DOHH2 (cell line): ENCODE data around the gene SPAG16.

Experiments
- H3F3A ChIP-seq: fragments of 200-600 bp; sonication (generic), shearing (Covaris generic); 2 replicates; pipeline ENCODE4 v1.6.0; 2016; ENCODE audit warnings: antibody characterized with exemption, mild to moderate bottlenecking; ENCODE audit not compliant: control insufficient read depth, insufficient read depth
- H3K27ac ChIP-seq: fragments of 200-600 bp; sonication (generic); 2 replicates; pipeline ENCODE4 v1.5.1; 2014; ENCODE audit warnings: low read depth, mild to moderate bottlenecking, low read length, moderate library complexity
- H3K27me3 ChIP-seq: fragments of 200-600 bp; sonication (generic); 2 replicates; pipeline ENCODE4 v1.6.1; 2014; ENCODE audit warnings: mild to moderate bottlenecking, low read length, mixed read lengths; ENCODE audit not compliant: control insufficient read depth
- H3K36me3 ChIP-seq: fragments of 200-600 bp; sonication (generic); 2 replicates; pipeline ENCODE4 v1.6.1; 2014; ENCODE audit warnings: mild to moderate bottlenecking, low read length, moderate library complexity, mixed read lengths; ENCODE audit not compliant: control insufficient read depth
- H3K4me1 ChIP-seq: fragments of 200-600 bp; sonication (generic); 2 replicates; pipeline ENCODE4 v1.6.1; 2014; ENCODE audit warnings: mild to moderate bottlenecking, low read length, mixed read lengths; ENCODE audit not compliant: control insufficient read depth
- H3K4me2 ChIP-seq: fragments of 200-600 bp; sonication (generic); 2 replicates; pipeline ENCODE4 v1.6.0; 2014; ENCODE audit warnings: mild to moderate bottlenecking, low read length, moderate library complexity
- H3K4me3 ChIP-seq: fragments of 200-600 bp; sonication (generic); 2 replicates; pipeline ENCODE4 v1.5.1; 2014; ENCODE audit warnings: mild to moderate bottlenecking, low read length, mixed read lengths
- H3K79me2 ChIP-seq: fragments of 200-600 bp; sonication (generic); 2 replicates; pipeline ENCODE4 v1.6.1; 2014; ENCODE audit warnings: mild to moderate bottlenecking, low read length, mixed read lengths; ENCODE audit not compliant: control insufficient read depth
- H3K9me2 ChIP-seq: fragments of 200-600 bp; sonication (generic); replicated peaks from 2 replicates; pipeline ENCODE4 v1.6.1; 2014; ENCODE audit warnings: mild to moderate bottlenecking, low read length, mixed read lengths; ENCODE audit not compliant: control insufficient read depth
- H3K9me3 ChIP-seq: fragments of 200-600 bp; sonication (generic); 2 replicates; pipeline ENCODE4 v1.6.1; 2014; ENCODE audit warnings: antibody characterized with exemption, low read length, mixed read lengths; ENCODE audit not compliant: control insufficient read depth, insufficient read depth
- H4K20me1 ChIP-seq: fragments of 200-600 bp; sonication (generic); 2 replicates; pipeline ENCODE4 v1.6.0; 2014; ENCODE audit warnings: low read depth, mild to moderate bottlenecking, antibody characterized with exemption, low read length, moderate library complexity; ENCODE audit not compliant: control insufficient read depth, insufficient read depth
- EZH2phosphoT487 ChIP-seq: fragments of 200-600 bp; sonication (generic); IDR thresholded peaks from 2 replicates; pipeline ENCODE4 v1.6.1; 2017; ENCODE audit warnings: borderline replicate concordance, mild to moderate bottlenecking, antibody characterized with exemption, low read length, moderate library complexity, mixed read lengths
- TF ChIP-seq, protein P1 (sequence below): fragments of 200-600 bp; sonication (generic); IDR thresholded peaks from one replicate; pipeline ENCODE4 v1.5.1; 2014; ENCODE audit warnings: antibody characterized with exemption, mild to moderate bottlenecking, low read depth, low read length; ENCODE audit not compliant: poor library complexity, severe bottlenecking

The SPAG16 gene

DNA sequence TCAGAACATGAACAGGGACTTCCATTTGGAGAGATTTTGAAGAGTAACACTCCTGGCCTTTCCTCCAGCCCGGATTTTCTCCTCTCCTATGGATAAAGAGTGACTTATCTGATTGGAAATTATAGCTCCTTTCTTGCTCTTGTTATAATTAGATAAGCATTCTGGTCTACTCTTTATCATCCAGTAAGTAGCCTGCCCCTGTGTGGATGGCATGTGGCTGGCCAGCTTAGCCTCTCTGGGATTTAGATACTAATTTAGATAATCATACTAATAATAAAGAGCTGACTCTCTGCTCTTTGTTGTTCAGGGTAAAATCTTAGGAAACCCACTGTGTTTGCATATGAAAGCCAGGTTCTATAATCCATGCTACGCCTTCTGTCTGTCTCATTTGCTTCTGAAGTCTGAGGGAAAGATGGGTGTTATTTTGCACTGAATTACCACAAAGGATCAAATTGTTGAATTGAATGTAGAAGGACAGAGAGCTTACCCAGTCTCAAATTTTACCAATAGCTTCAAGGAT is 438.8 kb downstream of the SPAG16 start:
- no peaks in the 10 kb centered on the region for H3F3A ChIP-seq
- H3K79me2 ChIP-seq = no peaks in the 10 kb centered on the region
- no peaks in the 10 kb centered on the region for H3K9me2 ChIP-seq
- H3K4me1 ChIP-seq = no peaks in the 10 kb centered on the region
- no peaks in the 10 kb centered on the region for H3K9me3 ChIP-seq
- H3K36me3 ChIP-seq = no peaks in the 10 kb centered on the region
- TF ChIP-seq, protein P1, sequence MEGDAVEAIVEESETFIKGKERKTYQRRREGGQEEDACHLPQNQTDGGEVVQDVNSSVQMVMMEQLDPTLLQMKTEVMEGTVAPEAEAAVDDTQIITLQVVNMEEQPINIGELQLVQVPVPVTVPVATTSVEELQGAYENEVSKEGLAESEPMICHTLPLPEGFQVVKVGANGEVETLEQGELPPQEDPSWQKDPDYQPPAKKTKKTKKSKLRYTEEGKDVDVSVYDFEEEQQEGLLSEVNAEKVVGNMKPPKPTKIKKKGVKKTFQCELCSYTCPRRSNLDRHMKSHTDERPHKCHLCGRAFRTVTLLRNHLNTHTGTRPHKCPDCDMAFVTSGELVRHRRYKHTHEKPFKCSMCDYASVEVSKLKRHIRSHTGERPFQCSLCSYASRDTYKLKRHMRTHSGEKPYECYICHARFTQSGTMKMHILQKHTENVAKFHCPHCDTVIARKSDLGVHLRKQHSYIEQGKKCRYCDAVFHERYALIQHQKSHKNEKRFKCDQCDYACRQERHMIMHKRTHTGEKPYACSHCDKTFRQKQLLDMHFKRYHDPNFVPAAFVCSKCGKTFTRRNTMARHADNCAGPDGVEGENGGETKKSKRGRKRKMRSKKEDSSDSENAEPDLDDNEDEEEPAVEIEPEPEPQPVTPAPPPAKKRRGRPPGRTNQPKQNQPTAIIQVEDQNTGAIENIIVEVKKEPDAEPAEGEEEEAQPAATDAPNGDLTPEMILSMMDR = no peak
- no peak for TF ChIP-seq EZH2phosphoT487
- no peak overlapping the region for H3K4me2 ChIP-seq
- H3K4me3 ChIP-seq = no peak overlapping the region
- no peaks in the 10 kb centered on the region for H3K27me3 ChIP-seq
- no peak overlapping the region for H3K27ac ChIP-seq
- H4K20me1 ChIP-seq = no peaks in the 10 kb centered on the region

DNA sequence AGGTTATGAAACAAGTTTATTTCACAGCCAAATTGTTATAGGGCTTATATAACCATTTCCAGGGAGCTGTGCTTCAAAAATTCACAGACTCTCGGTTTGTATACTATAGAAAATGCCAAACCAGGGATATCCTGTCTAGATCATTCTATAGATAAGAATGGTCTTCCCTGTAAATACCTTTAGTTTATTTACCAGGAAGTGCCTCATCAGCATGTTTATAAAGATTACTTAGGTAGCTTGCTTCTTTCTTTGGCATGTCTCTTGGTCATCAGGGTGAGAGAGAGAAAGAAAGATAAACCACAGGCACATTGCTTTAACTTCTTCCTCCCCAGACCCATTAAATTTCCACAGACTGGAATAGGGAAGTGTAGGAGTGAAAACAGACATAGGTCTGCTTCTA is 439.4 kb downstream of the SPAG16 start:
- Histone ChIP-seq H3K79me2 (no peaks in the 10 kb centered on the region), H3K27ac (no peak overlapping the region), H3K4me1 (no peaks in the 10 kb centered on the region), H3K4me2 (no peak overlapping the region), H3K9me3 (no peaks in the 10 kb centered on the region), H4K20me1 (no peaks in the 10 kb centered on the region), H3F3A (no peaks in the 10 kb centered on the region), H3K36me3 (no peaks in the 10 kb centered on the region), H3K9me2 (no peaks in the 10 kb centered on the region), H3K4me3 (no peak overlapping the region), H3K27me3 (no peaks in the 10 kb centered on the region)
- TF ChIP-seq, protein P1 = no peak
- no peak for TF ChIP-seq EZH2phosphoT487

DNA sequence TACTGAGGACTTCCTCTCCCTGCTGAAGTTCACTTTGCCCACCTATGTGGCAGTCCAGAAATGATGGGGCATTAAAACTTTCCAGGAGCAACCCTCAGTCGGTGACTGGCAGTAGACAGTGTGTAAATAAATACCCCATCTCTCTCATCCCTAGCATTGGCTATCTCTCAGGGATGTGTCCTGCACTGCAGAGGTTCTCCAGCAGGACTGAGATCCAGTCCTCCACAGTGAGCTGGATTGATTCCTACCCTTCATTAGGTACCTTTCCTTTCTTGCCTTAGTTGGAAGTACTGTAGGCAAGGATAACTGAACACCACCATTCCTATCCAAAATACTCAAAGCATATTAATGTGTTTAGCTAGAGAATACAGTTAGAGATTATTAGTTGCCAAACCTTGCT is 441.8 kb downstream of the SPAG16 start:
- Histone ChIP-seq H3K4me3 (no peak overlapping the region), H3F3A (no peaks in the 10 kb centered on the region), H3K27me3 (no peaks in the 10 kb centered on the region), H3K4me1 (no peaks in the 10 kb centered on the region), H3K79me2 (no peaks in the 10 kb centered on the region), H3K36me3 (no peaks in the 10 kb centered on the region), H3K9me3 (no peaks in the 10 kb centered on the region), H3K27ac (no peak overlapping the region), H3K9me2 (no peaks in the 10 kb centered on the region), H4K20me1 (no peaks in the 10 kb centered on the region), H3K4me2 (no peak overlapping the region)
- TF ChIP-seq, protein P1 = no peak

DNA sequence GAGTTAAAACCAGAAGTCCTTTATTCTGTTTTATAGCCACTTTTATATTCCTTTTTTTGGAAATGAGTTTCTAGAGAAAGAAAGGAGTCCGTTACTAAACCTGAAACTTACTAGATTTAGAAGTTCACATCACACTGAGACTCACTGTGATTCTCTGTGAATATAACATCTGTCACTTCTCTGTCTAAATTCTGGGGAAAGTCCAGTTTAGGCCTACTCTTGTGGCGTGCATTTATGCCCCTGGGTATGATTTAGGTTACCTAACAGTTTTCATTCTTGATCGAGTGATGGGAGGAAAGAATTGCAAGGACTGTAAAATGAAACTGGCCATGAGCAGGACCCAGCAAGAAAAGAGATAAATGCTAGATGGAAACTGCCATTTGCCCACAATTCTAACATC is 449.6 kb downstream of the SPAG16 start:
- no peaks in the 10 kb centered on the region for H3K9me3 ChIP-seq
- no peaks in the 10 kb centered on the region for H3K79me2 ChIP-seq
- H3F3A ChIP-seq = no peaks in the 10 kb centered on the region
- no peaks in the 10 kb centered on the region for H4K20me1 ChIP-seq
- no peak overlapping the region for H3K4me3 ChIP-seq
- no peaks in the 10 kb centered on the region for H3K4me1 ChIP-seq
- TF ChIP-seq, protein P1 = no peak
- no peak overlapping the region for H3K4me2 ChIP-seq
- no peaks in the 10 kb centered on the region for H3K36me3 ChIP-seq
- no peaks in the 10 kb centered on the region for H3K9me2 ChIP-seq
- no peak overlapping the region for H3K27ac ChIP-seq
- H3K27me3 ChIP-seq = no peaks in the 10 kb centered on the region
